Measurements from ENCODE around the gene CRYAB. TPM values are rescaled to one million over a fixed set of nuclear protein-coding genes. Genes with fewer than 3 reads are reported as not detected.
A peak's percentile ranks its signal among the peaks of the same experiment; 100 is the strongest.

Gene CRYAB
- total RNA-seq, 4 donors from 2014 or later, result 763 to 2,291 (median 1,427) TPM

GRCh38 chr11:111939836-111940604 is 28.4 kb upstream of the CRYAB start:
- no peak for ATAC-seq
- H3K4me3 ChIP-seq, result no peak overlapping the region
- no peaks in the 10 kb centered on the region for H3K36me3 ChIP-seq
- TF ChIP-seq CTCF (IDR thresholded peaks at IDR 0.05 in 4 of 5, conservative IDR thresholded peaks at IDR 0.05 in 1 of 5) (no peak), POLR2A (IDR thresholded peaks at IDR 0.05) (no peak)
- peak overlapping the region; percentile 73 to 88 (median 82) for H3K27ac ChIP-seq
- in situ Hi-C loops (cut with MboI; ENCODE audit: low sequenced_read_pairs in 4 of 4) (loop anchor here in 1 of 4 donors (10.0 kb wide), 1 partner anchor 65 kb away; the partner anchor contains the start of genes ALG9, CFAP68 and FDXACB1), intact Hi-C loops (cut with DNase I; ENCODE audit: low total_unique reads) (loop anchor here (10.0 kb wide), 1 partner anchor 145 kb away; the partner anchor contains the start of genes SDHD and TIMM8B)
- H3K9me3 ChIP-seq, result no peaks in the 10 kb centered on the region
- H3K27me3 ChIP-seq, result no peaks in the 10 kb centered on the region
- peaks cover 38 to 70% of the 10 kb centered on the region in 2 donors for H3K4me1 ChIP-seq
- DNase-seq, result no peak

- Histone ChIP-seq H3K27me3 (no peaks in the 10 kb centered on the region), H3K27ac (peak overlapping the region; percentile 73 to 88 (median 82)), H3K36me3 (no peaks in the 10 kb centered on the region), H3K4me1 (peaks cover 34 to 70% of the 10 kb centered on the region in 2 donors), H3K4me3 (no peak overlapping the region), H3K9me3 (no peaks in the 10 kb centered on the region)
- TF ChIP-seq CTCF (IDR thresholded peaks at IDR 0.05 in 4 of 5, conservative IDR thresholded peaks at IDR 0.05 in 1 of 5), result no peak
- TF ChIP-seq POLR2A (IDR thresholded peaks at IDR 0.05), result no peak
- ATAC-seq (peak in 1 of 2 donors; percentile 32), DNase-seq (no peak)
- intact Hi-C loops (cut with DNase I; ENCODE audit: low total_unique reads) (loop anchor here (10.0 kb wide), 1 partner anchor 146 kb away; the partner anchor contains the start of genes SDHD and TIMM8B), in situ Hi-C loops (cut with MboI; ENCODE audit: low sequenced_read_pairs in 4 of 4) (loop anchor here in 1 of 4 donors (10.0 kb wide), 1 partner anchor 64 kb away; the partner anchor contains the start of genes ALG9, CFAP68 and FDXACB1)
These were observed 27.2 kb upstream of the CRYAB start for GRCh38 chr11:111938687-111939160.

DNA sequence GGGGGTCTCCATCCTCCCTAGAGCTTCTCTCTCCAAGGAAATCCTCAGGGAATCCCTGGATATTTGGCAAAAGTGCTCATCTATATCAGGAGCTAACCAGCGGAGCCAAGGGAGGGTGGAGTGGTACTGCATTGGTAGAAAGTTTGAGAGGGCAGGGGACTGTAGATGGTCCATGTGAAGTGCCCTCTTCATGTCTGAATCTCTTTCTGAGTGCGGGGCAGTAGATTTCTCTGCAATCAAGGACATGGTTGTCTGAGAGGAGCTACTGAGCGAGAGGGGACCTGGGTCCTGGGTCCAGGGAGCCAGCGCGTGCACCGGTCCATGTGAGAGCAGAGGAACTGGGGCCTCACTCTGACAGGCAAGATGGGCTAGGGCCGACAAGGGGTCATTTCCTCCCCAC is 26.3 kb upstream of the CRYAB start:
- peak overlapping the region; percentile 73 to 88 (median 82) for H3K27ac ChIP-seq
- H3K9me3 ChIP-seq, result no peaks in the 10 kb centered on the region
- H3K4me1 ChIP-seq, result peaks cover 34 to 68% of the 10 kb centered on the region in 2 donors
- TF ChIP-seq CTCF (IDR thresholded peaks at IDR 0.05 in 4 of 5, conservative IDR thresholded peaks at IDR 0.05 in 1 of 5) (no peak), POLR2A (IDR thresholded peaks at IDR 0.05) (no peak)
- intact Hi-C loops (cut with DNase I; ENCODE audit: low total_unique reads), result loop anchor here (10.0 kb wide), 1 partner anchor 147 kb away; the partner anchor contains the start of genes SDHD and TIMM8B
- DNase-seq (no peak), ATAC-seq (no peak)
- H3K4me3 ChIP-seq, result peak overlapping the region in 3 of 4 donors; percentile 73 to 90 (median 85)
- H3K27me3 ChIP-seq, result no peaks in the 10 kb centered on the region
- in situ Hi-C loops (cut with MboI; ENCODE audit: low sequenced_read_pairs in 4 of 4), result loop anchor here in 1 of 4 donors (10.0 kb wide), 1 partner anchor 63 kb away; the partner anchor contains the start of genes ALG9, CFAP68 and FDXACB1
- no peaks in the 10 kb centered on the region for H3K36me3 ChIP-seq

- H3K27ac ChIP-seq, result peak overlapping the region; percentile 73 to 88 (median 82)
- ATAC-seq, result no peak
- in situ Hi-C loops (cut with MboI; ENCODE audit: low sequenced_read_pairs in 4 of 4), result loop anchor here in 1 of 4 donors (10.0 kb wide), 1 partner anchor 63 kb away; the partner anchor contains the start of genes ALG9, CFAP68 and FDXACB1
These were observed 25.8 kb upstream of the CRYAB start for GRCh38 chr11:111937461-111937769.

More at GRCh38 chr11:111937461-111937769, 25.8 kb upstream of the CRYAB start:
- H3K36me3 ChIP-seq, result no peaks in the 10 kb centered on the region
- no peaks in the 10 kb centered on the region for H3K27me3 ChIP-seq
- H3K4me1 ChIP-seq, result peaks cover 29 to 63% of the 10 kb centered on the region in 2 donors
- no peaks in the 10 kb centered on the region for H3K9me3 ChIP-seq
- intact Hi-C loops (cut with DNase I; ENCODE audit: low total_unique reads), result loop anchor here (10.0 kb wide), 1 partner anchor 147 kb away; the partner anchor contains the start of genes SDHD and TIMM8B
- DNase-seq, result no peak
- peak overlapping the region; percentile 73 to 90 (median 80) for H3K4me3 ChIP-seq
- TF ChIP-seq CTCF (IDR thresholded peaks at IDR 0.05 in 4 of 5, conservative IDR thresholded peaks at IDR 0.05 in 1 of 5), result no peak
- no peak for TF ChIP-seq POLR2A (IDR thresholded peaks at IDR 0.05)

All from gastrocnemius medialis (tissue), 4 donors.